Astrocyte of the hippocampus (primary cell): ENCODE data around the gene INTS15.

ENCODE experiments used
- DNase-seq: peaks from one replicate; pipeline ENCODE4 v3.0.0; 2011; ENCODE audit warnings: low read depth, low spot score

Gene INTS15

DNA sequence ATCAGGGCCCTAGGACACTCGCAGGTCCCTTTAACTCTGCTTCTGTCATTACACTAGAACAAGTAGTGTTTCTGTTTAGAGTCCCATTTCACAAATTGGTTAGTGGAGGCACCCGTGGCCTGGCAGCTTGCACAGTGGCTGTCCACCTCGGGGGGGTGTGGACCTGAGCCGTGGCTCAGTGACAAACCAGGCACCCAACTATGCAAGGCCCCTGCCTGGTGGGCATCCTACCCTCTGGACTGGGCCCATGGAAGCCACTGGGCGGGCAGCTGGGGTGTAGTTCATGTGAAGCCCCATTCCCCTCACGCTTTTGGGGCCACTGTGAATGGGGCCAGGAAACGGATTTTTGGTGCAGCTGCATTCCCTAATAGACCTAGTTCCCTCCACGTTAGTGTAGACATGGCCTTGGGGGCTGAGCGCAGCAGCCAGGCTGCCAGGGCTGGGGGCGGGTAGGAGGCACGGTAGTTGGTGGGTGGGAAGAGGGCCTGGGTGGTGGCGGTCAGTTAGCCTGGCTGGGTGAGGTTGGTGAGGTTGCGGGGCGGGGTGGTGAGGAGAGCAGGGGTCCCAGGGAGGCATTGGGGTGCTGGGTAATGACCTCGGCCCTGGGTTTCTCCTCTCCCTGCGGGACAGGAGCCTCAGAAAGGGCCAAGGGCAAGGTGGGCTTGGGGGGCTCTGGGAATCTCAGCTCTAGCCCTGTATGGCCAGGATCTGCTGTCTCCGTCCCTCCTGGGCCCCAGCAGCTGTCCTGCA is 66.0 kb downstream of the INTS15 start:
- no peak for DNase-seq

DNA sequence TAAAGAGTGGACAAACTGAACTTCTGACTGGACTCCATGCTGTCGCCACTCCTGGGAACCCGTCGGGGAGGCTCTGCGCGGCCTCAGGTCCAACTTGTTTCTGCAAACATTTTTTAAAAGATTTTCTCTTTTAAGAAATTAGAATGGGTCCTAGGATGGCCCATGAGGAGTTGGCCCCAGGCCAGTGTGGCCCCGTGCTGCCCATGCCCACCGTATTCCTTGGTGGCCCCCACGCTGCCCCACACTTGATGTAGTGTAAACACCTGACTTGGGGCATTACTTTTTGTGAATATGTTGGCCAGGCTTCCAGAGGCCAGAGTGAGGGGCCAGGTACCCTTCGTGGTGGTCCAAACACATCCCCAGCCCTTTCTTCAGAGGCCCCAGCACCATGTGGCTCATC is 66.6 kb downstream of the INTS15 start:
- DNase-seq: no peak
